ENCODE results near the gene ARFGEF3.

Gene ARFGEF3

DNA sequence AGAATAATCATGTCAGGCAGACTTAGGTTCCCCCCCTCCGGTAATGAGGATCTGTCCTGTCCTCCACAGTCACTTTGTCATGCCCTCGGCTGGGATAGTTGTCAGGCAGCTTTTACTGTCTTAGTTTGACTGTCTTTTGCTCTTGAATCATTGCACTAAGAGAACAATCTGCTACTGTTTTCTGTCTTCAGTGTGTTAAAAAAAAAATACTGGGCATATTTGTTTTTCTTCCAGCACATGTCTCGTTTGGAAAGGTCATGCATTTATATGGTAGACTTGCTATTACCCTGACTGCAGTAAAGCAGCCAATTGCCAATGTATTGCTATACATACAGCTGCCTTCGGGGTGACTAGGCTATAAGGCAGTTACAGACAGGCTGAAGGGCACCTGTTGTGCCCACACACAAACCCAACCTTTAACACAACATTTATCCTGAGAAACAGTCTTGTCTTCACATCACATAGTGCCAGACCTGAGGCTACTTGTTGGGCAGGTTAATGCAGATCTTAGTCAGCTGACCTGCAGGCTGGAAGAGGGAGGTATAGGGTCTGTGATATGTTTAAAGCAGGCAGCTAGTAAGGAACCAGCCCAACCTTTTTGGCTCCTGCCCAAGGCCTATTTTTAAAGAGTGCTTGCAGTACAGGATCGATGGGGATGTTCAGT, 26.7 kb downstream of the ARFGEF3 start:
- H3K4me1 ChIP-seq (ENCODE audit: control insufficient read depth, insufficient read depth, low read length): peaks cover 9% of the 10 kb centered on the region
- 88 to 90% methylated on average over 5 of the region's 5 CpGs for WGBS, 2 experiments

DNA sequence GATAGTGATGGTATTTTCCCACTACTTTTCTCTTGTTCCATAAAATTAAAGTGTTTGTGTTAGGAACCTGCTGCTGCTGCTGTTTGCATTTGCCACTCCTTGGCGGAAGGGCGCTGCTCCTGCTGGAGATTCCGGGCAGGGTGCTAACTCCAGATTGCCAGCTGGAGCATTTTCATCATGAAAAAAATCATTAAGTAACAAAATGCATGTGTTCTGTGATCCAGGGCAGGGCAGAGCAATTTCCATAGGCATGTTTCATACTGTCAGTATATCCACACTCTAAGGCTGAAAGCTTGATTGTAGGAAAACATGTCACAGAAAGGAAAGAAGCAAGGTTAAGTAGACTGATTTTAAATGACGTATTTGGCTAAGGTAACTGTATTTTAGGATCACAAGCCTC, 32.5 kb downstream of the ARFGEF3 start:
- Histone ChIP-seq H3K9me3 (ENCODE audit: control insufficient read depth, low read length) (no peaks in the 10 kb centered on the region), H3K27ac (ENCODE audit: insufficient read depth, low read depth, low read length, poor library complexity, severe bottlenecking) (no peak overlapping the region), H3K4me1 (ENCODE audit: control insufficient read depth, insufficient read depth, low read length) (no peaks in the 10 kb centered on the region), H3K36me3 (ENCODE audit: control insufficient read depth, insufficient read depth, low read length) (no peaks in the 10 kb centered on the region), H3K4me3 (ENCODE audit: insufficient read depth, low read depth, low read length) (no peak overlapping the region), H3K27me3 (ENCODE audit: control insufficient read depth, insufficient read depth, low read length, poor library complexity, severe bottlenecking) (no peaks in the 10 kb centered on the region)
- 97 to 98% methylated on average over 4 of the region's 4 CpGs for WGBS, 2 experiments

More for the DNA sequence above, 26.7 kb downstream of the ARFGEF3 start:
- no peak overlapping the region for H3K4me3 ChIP-seq (ENCODE audit: insufficient read depth, low read depth, low read length)
- H3K27ac ChIP-seq (ENCODE audit: insufficient read depth, low read depth, low read length, poor library complexity, severe bottlenecking): no peak overlapping the region
- H3K9me3 ChIP-seq (ENCODE audit: control insufficient read depth, low read length): no peaks in the 10 kb centered on the region
- no peaks in the 10 kb centered on the region for H3K27me3 ChIP-seq (ENCODE audit: control insufficient read depth, insufficient read depth, low read length, poor library complexity, severe bottlenecking)
- no peaks in the 10 kb centered on the region for H3K36me3 ChIP-seq (ENCODE audit: control insufficient read depth, insufficient read depth, low read length)

DNA sequence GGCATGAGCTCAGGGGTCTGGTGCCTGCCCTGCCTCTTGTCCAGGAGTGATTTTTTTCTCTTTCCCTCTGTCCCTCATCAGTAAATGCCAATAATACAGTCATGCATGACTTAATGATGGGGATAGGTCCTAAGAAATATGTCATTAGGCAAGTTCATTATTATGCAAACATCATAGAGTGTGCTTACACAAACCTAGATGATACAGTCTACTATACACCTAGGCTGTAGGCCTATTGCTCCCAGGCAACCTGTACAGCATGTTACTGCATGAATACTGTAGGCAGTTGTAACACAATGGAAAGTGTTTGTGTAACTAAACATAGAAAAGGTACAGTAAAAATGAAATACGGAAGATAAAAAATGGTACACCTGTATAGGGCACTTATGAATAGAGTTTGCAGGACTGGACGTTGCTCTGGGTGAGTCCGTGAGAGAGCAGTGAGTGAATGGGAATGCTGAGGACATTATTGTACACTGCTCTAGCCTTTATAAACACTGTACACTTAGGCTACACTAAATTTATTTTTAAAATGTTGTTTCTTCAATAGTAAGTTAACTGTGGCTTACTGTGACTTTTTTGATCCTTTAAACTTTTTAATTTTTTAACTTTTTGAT, 34.5 kb downstream of the ARFGEF3 start:
- WGBS, 2 experiments: 97 to 98% methylated on average over 2 to 3 of the region's 3 CpGs
- Histone ChIP-seq H3K27me3 (ENCODE audit: control insufficient read depth, insufficient read depth, low read length, poor library complexity, severe bottlenecking) (no peaks in the 10 kb centered on the region), H3K9me3 (ENCODE audit: control insufficient read depth, low read length) (no peaks in the 10 kb centered on the region), H3K4me3 (ENCODE audit: insufficient read depth, low read depth, low read length) (no peak overlapping the region), H3K27ac (ENCODE audit: insufficient read depth, low read depth, low read length, poor library complexity, severe bottlenecking) (no peak overlapping the region), H3K4me1 (ENCODE audit: control insufficient read depth, insufficient read depth, low read length) (no peaks in the 10 kb centered on the region), H3K36me3 (ENCODE audit: control insufficient read depth, insufficient read depth, low read length) (no peaks in the 10 kb centered on the region)

DNA sequence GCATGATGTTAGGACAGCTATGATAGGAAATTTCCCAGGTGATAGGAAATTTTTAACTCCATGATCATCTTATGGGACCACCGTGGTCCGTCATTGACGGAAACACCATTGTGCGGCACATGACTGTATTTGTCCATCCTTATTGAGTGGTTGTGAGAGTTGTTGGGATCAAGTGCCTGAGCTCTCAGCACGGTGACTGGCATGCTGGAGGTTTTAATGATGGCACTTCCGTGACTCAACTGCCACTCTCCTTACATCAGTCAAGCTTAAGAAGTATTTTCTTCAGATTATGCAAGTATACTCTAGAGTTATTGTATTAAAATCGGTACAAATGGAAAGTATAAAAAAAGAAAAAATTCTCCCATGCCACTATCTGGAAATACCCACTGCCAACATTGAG, 35.8 kb downstream of the ARFGEF3 start:
- no peak overlapping the region for H3K27ac ChIP-seq (ENCODE audit: insufficient read depth, low read depth, low read length, poor library complexity, severe bottlenecking)
- H3K27me3 ChIP-seq (ENCODE audit: control insufficient read depth, insufficient read depth, low read length, poor library complexity, severe bottlenecking): no peaks in the 10 kb centered on the region
- WGBS, 2 experiments: 95 to 98% methylated on average over 5 to 6 of the region's 7 CpGs
- no peaks in the 10 kb centered on the region for H3K4me1 ChIP-seq (ENCODE audit: control insufficient read depth, insufficient read depth, low read length)
- H3K36me3 ChIP-seq (ENCODE audit: control insufficient read depth, insufficient read depth, low read length): no peaks in the 10 kb centered on the region
- H3K9me3 ChIP-seq (ENCODE audit: control insufficient read depth, low read length): no peaks in the 10 kb centered on the region
- H3K4me3 ChIP-seq (ENCODE audit: insufficient read depth, low read depth, low read length): no peak overlapping the region

DNA sequence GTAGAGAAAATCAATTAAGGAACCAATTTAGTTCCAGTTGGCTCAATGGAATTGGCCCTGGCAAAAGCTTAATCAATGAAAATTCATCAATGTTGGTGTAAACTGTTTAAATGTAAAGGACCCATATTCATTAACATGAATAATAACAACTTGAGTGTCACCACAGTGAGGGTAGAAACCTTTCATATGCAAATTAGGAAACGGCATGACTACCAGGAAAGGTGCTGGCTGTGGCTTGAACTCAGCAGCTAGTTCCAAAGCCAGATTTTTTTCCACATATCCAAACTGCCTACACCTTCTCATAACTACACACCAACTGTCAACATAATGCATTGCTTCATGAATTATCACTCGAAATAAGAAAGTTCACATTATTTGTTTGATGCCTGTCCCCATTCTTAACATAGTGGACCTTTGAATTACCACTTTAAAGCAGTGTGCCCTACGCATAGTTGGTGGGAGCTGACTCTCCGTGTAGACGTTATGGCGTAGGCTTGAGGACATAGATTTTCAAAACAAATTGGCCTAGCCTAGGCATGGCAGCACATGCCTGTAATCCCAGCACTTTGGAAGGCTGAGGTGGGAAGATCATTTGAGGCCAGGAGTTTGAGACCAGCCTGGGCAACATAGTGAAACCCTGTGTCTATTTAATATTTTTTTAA, 36.8 kb downstream of the ARFGEF3 start:
- Histone ChIP-seq H3K36me3 (ENCODE audit: control insufficient read depth, insufficient read depth, low read length) (no peaks in the 10 kb centered on the region), H3K27me3 (ENCODE audit: control insufficient read depth, insufficient read depth, low read length, poor library complexity, severe bottlenecking) (no peaks in the 10 kb centered on the region), H3K27ac (ENCODE audit: insufficient read depth, low read depth, low read length, poor library complexity, severe bottlenecking) (no peak overlapping the region), H3K9me3 (ENCODE audit: control insufficient read depth, low read length) (no peaks in the 10 kb centered on the region), H3K4me3 (ENCODE audit: insufficient read depth, low read depth, low read length) (no peak overlapping the region), H3K4me1 (ENCODE audit: control insufficient read depth, insufficient read depth, low read length) (no peaks in the 10 kb centered on the region)
- WGBS, 2 experiments: 61 to 63% methylated on average over 6 of the region's 6 CpGs

DNA sequence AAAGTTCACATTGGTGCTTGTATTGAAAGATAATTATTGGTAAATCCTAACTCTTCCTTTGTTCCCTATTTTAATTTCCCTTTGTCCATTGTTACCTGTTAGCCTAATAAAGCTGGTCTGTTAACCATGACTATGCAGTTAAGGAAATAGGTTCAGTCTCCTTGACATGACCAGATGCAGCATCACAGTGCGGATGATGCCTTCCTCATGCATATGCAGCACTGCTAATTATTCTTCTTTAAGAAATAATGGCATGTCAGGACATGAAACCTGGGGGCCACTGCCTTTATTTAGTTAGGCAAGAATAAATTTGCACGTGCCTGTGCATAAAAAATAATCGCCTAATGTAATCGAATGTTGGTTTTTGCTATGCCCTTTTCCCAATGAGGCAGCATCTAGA, 40.1 kb downstream of the ARFGEF3 start:
- Histone ChIP-seq H3K4me1 (ENCODE audit: control insufficient read depth, insufficient read depth, low read length) (no peaks in the 10 kb centered on the region), H3K36me3 (ENCODE audit: control insufficient read depth, insufficient read depth, low read length) (no peaks in the 10 kb centered on the region), H3K27ac (ENCODE audit: insufficient read depth, low read depth, low read length, poor library complexity, severe bottlenecking) (no peak overlapping the region), H3K27me3 (ENCODE audit: control insufficient read depth, insufficient read depth, low read length, poor library complexity, severe bottlenecking) (no peaks in the 10 kb centered on the region), H3K4me3 (ENCODE audit: insufficient read depth, low read depth, low read length) (no peak overlapping the region), H3K9me3 (ENCODE audit: control insufficient read depth, low read length) (no peaks in the 10 kb centered on the region)
- 94 to 97% methylated on average over 4 of the region's 4 CpGs for WGBS, 2 experiments

DNA sequence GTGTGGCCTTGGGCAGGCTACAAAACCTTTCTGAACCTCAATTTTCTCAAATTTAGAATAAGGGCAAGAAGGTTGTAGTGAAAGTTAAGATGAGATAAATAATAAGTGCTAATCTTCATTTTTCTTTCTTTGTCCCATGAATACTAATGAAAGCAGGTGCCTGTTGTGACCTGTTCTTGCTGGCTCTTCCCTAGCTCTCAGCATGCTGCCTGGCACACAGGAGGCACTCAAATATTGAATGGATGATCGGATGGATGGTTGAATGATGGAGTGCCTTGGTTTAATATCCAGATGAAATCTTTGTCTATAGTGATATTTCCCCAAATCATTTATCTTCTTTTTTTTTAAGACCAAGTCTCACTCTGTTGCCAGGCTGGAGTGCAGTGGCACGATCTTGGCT, 41.6 kb downstream of the ARFGEF3 start:
- H3K27ac ChIP-seq (ENCODE audit: insufficient read depth, low read depth, low read length, poor library complexity, severe bottlenecking): no peak overlapping the region
- no peaks in the 10 kb centered on the region for H3K27me3 ChIP-seq (ENCODE audit: control insufficient read depth, insufficient read depth, low read length, poor library complexity, severe bottlenecking)
- H3K4me1 ChIP-seq (ENCODE audit: control insufficient read depth, insufficient read depth, low read length): no peaks in the 10 kb centered on the region
- H3K36me3 ChIP-seq (ENCODE audit: control insufficient read depth, insufficient read depth, low read length): no peaks in the 10 kb centered on the region
- no peak overlapping the region for H3K4me3 ChIP-seq (ENCODE audit: insufficient read depth, low read depth, low read length)
- H3K9me3 ChIP-seq (ENCODE audit: control insufficient read depth, low read length): no peaks in the 10 kb centered on the region
- WGBS, 2 experiments: 89 to 92% methylated on average over 1 to 2 of the region's 2 CpGs

DNA sequence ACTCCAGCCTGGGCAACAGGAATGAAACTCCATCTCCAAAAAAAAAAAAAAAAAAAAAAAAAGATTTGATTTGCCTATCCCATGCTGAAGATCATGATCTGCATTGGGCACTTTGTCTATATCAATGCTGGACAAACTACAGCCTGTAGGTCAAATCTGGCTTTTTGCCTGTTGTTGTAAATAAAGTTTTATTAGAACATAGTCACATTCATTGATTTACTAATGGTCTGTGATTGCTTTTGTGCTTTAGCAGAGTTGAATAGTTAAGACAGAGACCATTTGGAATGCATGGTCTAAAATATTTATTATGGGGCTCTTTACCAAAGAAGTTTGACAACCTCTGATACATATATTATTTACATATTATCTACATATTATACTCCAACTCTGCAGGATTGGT, 42.6 kb downstream of the ARFGEF3 start:
- Histone ChIP-seq H3K4me3 (ENCODE audit: insufficient read depth, low read depth, low read length) (no peak overlapping the region), H3K9me3 (ENCODE audit: control insufficient read depth, low read length) (no peaks in the 10 kb centered on the region), H3K27me3 (ENCODE audit: control insufficient read depth, insufficient read depth, low read length, poor library complexity, severe bottlenecking) (no peaks in the 10 kb centered on the region), H3K36me3 (ENCODE audit: control insufficient read depth, insufficient read depth, low read length) (no peaks in the 10 kb centered on the region), H3K4me1 (ENCODE audit: control insufficient read depth, insufficient read depth, low read length) (no peaks in the 10 kb centered on the region), H3K27ac (ENCODE audit: insufficient read depth, low read depth, low read length, poor library complexity, severe bottlenecking) (no peak overlapping the region)

DNA sequence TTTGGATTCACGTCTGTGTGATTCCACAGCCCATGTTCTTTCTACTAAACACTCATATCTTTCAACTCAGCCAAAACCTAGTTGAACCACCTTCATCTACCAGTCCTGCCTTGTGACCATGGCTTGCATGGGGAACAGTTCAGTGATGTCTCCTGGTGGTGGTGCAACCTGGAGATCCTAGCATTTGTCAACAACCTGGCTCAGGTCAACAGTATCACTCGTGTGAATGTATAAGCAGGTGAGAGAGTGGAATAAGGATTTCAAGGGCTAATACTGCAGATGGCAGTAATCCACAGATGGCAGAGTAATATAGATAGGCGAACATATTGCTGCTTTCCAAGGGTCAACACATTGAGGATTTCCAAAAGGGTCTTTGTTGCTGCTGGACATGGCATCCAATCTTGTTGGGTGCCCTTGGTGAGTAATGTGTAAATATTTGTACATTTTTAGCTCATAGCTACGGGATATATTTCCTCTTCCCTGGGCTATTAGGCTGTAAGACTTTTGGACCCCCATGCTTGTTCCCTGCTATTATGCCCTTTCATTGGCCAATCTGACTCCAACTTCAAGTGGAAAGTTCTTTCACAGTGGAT, 43.1 kb downstream of the ARFGEF3 start:
- Histone ChIP-seq H3K27me3 (ENCODE audit: control insufficient read depth, insufficient read depth, low read length, poor library complexity, severe bottlenecking) (no peaks in the 10 kb centered on the region), H3K36me3 (ENCODE audit: control insufficient read depth, insufficient read depth, low read length) (no peaks in the 10 kb centered on the region), H3K4me3 (ENCODE audit: insufficient read depth, low read depth, low read length) (no peak overlapping the region), H3K27ac (ENCODE audit: insufficient read depth, low read depth, low read length, poor library complexity, severe bottlenecking) (no peak overlapping the region), H3K9me3 (ENCODE audit: control insufficient read depth, low read length) (no peaks in the 10 kb centered on the region), H3K4me1 (ENCODE audit: control insufficient read depth, insufficient read depth, low read length) (no peaks in the 10 kb centered on the region)
- 91 to 98% methylated on average over 4 of the region's 4 CpGs for WGBS, 2 experiments

DNA sequence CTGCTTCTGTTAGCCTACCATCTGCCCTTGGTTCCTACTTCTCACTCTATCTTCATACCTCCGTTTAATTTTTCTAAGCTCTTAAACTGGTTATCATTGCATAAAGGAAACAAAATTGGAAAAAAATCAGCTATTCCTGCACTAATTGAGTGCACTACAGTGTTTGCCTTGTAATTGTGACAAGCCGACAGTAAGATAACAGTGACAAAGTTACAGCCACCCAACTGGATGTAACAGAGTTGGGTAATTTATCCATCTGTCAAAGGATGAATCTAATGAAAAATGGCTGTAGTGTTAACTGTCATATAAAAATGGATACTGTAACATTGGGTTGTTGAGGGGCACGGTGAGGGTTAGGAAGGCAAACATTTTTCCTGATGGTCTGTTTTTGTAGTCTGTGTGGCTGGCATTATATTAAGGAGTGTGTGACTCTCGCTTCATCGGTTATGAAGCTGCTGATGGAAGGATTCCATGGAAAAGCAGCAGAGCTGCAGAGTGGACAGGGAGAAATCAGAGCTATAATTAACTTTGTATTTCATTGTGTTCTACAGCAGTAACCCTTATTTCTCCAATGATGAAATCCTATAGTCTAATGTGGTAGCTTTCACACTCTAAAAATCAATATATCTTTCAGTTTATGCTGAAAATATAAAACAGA, 43.8 kb downstream of the ARFGEF3 start:
- no peaks in the 10 kb centered on the region for H3K4me1 ChIP-seq (ENCODE audit: control insufficient read depth, insufficient read depth, low read length)
- no peaks in the 10 kb centered on the region for H3K36me3 ChIP-seq (ENCODE audit: control insufficient read depth, insufficient read depth, low read length)
- no peaks in the 10 kb centered on the region for H3K27me3 ChIP-seq (ENCODE audit: control insufficient read depth, insufficient read depth, low read length, poor library complexity, severe bottlenecking)
- H3K9me3 ChIP-seq (ENCODE audit: control insufficient read depth, low read length): no peaks in the 10 kb centered on the region
- H3K27ac ChIP-seq (ENCODE audit: insufficient read depth, low read depth, low read length, poor library complexity, severe bottlenecking): no peak overlapping the region
- H3K4me3 ChIP-seq (ENCODE audit: insufficient read depth, low read depth, low read length): no peak overlapping the region
- 94 to 95% methylated on average over 5 of the region's 5 CpGs for WGBS, 2 experiments

Data from ectodermal cell (in vitro differentiated cells).